Measurements from ENCODE around the gene ETV4. TPM values are rescaled to one million over a fixed set of nuclear protein-coding genes. Genes with fewer than 3 reads are reported as not detected.
A peak's percentile ranks its signal among the peaks of the same experiment; 100 is the strongest.

Gene ETV4
- polyA plus RNA-seq, 4 donors, result 32.7 to 41.2 (median 37.2) TPM

DNA sequence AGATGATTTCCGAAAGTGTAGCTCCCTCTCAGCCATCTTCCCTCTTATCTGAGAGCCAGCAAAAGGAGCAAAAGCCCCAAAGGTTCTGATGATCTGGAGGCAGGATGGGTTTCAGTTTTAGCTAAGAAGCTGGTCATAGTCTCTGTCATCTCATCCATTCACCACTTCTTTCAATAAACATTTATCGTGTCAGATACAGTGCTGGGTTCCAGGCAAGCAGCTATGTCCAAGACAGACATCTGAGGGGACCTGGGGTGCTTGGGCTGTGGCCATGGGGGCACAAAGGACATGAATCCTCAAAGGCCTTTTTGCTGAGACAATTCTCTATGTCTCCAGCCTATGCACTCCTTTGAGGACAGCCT, 1.0 kb upstream of the ETV4 start:
- no peak for DNase-seq (ENCODE audit: low read depth in 4 of 4, low spot score in 3 of 4)

DNA sequence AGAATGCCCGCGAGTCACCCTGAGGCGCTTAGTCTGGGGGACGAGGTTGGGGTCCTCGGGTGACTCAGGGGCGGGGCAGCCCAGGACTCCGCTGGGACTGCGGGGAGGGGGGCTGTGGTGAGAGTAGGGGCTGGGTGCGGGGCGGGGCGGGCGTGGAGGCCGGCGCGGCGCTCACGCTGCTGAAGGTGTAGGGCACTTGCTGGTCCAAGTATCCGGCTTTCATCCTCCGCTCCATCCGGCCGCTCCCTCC, 832 bp downstream of the ETV4 start:
- DNase-seq (ENCODE audit: low read depth in 4 of 4, low spot score in 3 of 4), result no peak

DNA sequence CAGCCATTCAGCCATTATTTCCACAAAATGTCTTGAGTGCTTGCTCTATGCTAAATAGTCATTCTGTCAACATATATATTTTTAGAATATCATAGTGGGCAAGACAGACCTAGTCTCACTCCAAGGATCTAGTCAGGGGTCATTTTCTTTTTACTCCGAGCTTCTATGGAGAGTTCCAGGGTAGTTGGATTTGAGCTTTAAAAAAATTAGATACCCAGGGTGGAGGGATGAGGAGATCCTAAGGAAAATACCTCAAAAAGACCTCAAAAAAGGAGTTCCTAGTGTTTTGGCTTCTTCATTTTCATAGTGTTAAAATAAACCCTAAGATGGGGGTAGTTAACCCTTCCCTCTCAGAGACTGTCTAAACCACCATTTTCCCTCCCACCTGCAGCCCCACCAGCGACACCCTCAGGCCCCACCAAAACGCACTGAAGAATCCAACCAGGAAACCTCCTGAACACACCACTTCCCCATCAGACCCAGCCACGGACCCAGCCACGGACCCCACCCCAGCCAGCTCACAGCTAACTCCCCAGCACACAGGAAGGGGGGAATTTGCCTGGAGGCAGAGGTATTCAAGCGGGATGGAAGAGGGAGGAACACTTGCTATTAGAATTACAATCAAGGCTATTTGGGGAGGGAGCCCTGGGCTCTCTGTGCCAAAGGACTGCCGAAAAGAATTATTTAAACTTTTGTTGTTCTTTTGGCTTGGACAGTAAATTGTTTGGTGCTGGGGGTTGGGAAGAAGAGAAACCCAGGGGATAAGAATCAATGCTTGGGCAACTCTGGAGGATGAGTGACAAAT, 2.2 kb downstream of the ETV4 start:
- no peak for DNase-seq (ENCODE audit: low read depth in 4 of 4, low spot score in 3 of 4)

DNA sequence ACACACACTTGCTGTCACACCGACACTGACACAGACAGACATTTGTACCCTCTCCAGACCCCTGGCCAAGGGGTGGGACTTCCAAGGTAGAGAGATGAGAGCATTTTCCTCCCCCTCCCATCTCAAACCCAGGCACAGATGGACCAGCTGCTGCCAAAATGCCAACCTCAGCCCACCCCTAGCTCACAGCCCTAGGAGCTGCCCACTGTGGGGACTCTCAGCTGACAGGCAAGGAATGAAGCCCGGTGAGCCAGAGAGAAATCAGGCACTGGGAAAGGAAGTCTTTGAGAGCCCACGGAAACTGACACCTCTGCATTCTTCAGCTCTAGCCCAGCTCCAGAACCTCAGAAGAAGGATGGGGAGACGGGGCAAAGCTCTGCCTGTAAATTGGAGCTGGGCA, 2.8 kb downstream of the ETV4 start:
- no peak for DNase-seq (ENCODE audit: low read depth in 4 of 4, low spot score in 3 of 4)

DNA sequence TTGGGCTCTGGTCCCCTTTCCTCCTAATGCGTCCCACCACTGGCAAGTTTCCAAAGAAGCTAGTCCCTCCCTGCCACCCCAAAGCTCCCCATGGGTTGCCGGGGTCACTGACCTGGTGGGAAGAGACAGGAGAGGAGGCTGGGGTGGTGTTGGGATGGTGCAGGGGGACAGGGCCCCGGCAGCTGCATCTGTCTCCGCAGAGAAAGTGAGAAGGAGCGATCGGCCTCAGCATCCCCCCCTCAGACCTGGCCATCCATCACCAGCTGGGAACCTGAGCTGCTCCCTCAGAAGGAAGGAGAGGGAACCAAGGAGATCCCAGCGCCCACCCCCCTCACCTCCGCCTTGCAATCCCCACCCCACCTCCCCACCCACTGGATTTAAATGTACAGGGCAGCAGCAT, 3.3 kb downstream of the ETV4 start:
- no peak for DNase-seq (ENCODE audit: low read depth in 4 of 4, low spot score in 3 of 4)

DNA sequence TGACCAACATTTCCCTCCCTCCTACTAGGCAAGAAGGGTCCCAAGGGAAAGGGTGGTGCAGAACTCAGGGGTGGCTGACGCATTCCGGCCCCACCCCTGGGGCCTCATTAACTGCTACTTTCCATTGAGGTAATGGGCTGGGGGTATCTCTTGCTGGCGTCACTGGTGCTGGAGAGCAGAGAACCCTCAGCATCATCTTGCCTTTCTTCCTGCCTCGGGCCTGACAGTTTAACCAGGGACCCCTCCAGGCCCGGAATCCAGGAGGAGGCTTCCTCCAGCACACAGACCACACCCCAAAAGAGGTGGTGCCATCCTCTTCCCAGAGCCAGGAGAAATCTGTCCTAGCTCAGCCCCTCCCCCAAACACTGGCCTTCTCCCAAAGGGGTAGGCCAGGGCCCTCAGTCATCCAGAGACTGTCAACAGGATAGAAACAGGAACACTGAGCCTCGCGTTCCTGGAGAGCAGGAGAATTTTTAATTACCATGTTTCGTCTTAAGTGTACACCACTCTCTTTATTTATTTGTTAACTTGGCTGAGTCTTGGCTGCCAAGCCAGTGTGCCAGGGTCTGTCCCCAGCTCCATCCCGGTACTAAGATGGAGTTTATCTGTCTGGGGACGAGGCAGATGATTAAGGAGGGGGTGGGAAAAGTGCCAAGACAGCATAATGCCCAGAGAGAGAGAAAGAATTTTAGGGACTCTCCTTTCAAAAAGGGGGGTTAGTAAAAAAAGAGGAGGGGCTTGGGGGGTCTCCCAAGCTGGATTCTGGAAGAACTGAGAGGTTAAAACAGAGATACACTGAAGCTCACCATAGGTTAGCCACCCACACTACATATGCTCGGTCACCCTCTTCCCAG, 5.1 kb downstream of the ETV4 start:
- DNase-seq (ENCODE audit: low read depth in 4 of 4, low spot score in 3 of 4), result no peak

DNA sequence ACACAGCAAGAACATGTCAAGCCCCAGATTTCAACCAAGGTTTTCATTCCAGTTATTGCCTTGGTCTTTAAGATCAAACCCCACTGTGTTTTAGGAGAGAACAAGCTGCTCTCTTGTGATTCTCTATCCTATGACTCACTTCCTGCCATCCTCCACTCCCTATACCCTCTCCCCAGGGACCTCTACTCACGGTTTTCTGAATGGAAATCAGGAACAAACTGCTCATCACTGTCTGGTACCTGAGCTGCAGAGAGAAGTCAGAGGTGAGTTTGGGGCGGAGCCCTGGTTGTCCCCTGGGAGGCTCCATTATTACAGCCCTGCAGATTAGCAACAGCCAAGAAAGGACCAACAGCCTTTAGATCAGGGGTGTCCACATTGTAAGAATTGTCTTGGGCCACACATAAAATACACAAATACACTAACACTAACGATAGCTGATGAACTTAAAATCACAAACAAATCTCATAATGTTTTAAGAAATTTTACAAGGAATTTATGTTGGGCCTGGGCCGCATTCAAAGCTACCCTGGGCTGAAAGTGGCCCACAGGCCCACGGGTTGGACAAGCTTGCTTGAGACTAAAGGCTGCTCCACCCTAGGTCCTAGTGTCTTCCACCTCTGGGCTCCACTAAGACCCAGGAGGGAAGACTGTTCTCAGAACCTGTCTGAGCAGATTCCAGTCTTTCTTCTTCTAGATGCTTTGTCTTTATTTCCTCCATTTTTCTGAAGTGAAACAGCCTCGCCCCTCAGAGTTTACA, 9.7 kb downstream of the ETV4 start:
- DNase-seq (ENCODE audit: low read depth in 4 of 4, low spot score in 3 of 4), result no peak

DNA sequence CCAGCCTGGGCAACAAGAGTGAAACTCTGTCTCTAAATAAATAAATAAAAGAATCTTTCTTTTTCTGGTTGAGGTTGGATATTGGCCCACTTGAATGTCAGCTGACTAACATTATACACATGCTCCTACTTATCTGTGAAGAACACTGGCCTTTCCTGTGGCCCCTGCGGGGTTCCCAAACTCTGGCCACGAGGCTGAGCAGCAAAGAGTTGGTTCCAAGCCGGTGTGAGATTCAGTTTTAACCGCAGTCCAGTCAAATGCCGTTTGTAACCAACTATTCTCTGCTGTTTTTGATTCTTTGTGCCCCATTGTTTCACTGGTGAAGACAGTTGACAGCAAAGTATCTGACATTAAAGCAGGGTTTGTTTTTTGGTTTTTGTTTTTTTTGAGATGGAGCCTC, 11.2 kb downstream of the ETV4 start:
- no peak for DNase-seq (ENCODE audit: low read depth in 4 of 4, low spot score in 3 of 4)

DNA sequence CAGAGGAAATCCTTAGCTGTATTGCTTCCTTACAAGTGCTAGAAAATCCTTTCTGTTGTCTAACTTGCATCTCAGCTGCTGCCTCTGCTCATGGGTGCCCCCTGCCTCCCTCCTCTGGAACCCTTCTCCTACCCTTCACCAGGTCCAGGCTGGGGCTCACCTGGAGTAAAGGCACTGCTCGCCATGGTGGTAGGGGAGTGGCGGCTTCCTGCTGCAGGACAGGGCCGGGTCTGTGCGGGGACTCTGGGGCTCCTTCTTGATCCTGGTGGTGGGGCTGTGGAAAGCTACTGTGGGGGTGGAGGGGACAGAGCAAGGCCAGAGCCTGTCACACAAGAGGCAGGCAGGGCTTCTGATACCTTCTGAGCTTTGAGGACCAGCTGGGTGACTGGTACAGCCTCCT, 12.4 kb downstream of the ETV4 start:
- no peak for DNase-seq (ENCODE audit: low read depth in 4 of 4, low spot score in 3 of 4)

DNA sequence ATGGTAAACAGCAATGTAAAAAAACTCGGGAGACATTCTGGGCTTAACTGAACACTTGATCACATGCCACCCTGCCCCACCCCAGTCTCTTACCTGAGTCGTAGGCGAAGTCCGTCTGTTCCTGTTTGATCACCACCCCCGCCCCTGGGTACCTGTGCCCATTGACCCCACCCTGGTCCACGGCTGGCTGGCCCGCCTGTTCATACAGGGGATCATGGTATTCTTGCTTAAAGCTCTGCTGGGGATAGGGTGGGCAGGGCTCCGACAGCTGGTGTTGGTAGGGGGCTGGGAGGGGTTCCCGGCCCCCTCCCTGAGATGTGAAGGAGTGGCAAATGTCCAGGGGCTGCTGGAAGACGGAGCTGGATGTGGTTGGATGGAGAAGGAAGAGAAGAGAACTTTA, 13.6 kb downstream of the ETV4 start:
- DNase-seq (ENCODE audit: low read depth in 4 of 4, low spot score in 3 of 4), result no peak

DNA sequence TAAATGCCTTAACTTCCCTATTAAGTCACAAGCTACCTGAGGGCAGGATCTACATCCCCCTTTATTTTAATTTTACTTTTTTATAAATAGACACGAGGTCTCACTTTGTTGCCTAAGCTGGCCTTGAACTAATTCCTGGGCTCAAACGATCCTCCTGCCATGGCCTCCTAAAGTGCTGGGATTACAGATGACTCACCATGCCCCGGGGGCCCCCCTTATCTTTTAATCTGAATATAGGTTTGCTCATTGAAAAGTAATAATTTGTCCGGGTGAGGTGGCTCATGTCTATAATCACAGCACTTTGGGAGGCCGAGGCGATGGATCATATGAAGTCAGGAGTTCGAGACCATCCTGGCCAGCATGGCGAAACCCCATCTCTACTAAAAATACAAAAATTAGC, 14.2 kb downstream of the ETV4 start:
- DNase-seq (ENCODE audit: low read depth in 4 of 4, low spot score in 3 of 4), result no peak

DNA sequence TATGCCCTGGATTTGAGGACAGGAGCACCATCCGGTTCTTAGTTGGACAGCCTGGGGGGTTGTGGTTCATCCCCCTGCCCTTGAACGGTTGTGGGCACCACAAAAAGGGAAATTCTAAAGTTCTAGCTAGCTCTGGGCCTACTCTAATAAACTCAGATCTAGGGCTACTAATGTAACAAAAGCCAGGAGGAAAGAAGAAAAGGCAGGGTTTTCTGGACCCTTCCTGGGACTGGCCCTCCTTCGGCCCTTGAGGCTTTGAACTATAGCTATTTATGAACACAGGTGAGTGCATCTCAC, 15.1 kb downstream of the ETV4 start:
- no peak for DNase-seq (ENCODE audit: low read depth in 4 of 4, low spot score in 3 of 4)

DNA sequence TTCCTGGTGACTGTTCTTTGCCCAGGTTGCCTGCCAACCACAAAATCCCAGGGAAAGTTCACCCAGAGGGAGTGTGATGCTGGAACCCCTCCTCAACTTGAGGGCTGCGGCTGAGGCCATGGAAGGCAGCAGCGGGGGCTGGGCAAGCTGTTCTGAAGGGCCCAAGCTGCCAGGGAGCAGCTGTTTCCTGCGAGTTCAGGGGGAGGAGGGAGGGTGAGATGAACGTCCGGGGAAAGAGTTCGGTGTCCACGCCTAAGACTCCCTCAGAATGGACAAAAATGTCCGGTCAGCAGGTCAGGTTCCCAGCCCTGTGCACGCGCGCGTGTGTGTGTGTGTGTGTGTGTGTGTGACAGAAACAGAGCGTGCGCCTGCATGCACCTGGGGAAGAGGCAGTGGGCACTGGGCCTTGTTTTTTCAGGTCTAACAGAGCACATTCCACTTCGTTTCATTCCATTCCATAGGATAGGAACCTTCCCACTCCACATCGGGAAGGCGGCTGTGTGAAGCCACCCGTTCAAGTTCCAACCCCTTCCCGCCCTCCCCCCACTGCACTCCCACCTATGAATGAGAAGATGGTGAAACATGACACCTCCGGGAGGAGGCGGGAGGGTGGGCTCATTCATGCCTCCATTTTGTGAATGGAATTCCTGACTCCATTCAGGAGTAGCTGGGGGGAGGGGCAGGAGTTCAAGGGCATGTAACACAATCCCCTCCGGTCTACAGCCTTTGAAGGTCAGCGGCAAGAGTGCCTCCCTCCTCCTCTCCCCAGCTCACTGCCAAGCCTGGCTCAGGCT, 15.7 kb downstream of the ETV4 start:
- peak; percentile 98 to 99 (median 98) for DNase-seq (ENCODE audit: low read depth in 4 of 4, low spot score in 3 of 4)

DNA sequence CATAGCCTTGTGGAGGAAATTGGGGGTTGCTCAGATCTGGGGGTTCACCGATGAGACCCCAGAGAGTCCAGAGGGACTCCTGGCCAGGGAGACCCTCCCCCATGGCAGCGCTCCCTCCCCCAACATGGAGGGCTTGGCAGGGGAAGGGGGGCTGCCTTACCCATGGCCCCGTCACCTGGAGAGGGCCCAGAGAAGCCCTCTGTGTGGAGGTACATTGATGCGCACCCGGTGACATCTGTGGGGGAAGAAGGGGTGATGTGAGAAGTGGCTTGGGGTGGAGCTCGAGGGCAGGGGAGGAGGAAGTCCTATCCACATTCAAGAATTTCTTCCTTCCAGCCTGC, 16.2 kb downstream of the ETV4 start:
- DNase-seq (ENCODE audit: low read depth in 4 of 4, low spot score in 3 of 4), result no peak

DNA sequence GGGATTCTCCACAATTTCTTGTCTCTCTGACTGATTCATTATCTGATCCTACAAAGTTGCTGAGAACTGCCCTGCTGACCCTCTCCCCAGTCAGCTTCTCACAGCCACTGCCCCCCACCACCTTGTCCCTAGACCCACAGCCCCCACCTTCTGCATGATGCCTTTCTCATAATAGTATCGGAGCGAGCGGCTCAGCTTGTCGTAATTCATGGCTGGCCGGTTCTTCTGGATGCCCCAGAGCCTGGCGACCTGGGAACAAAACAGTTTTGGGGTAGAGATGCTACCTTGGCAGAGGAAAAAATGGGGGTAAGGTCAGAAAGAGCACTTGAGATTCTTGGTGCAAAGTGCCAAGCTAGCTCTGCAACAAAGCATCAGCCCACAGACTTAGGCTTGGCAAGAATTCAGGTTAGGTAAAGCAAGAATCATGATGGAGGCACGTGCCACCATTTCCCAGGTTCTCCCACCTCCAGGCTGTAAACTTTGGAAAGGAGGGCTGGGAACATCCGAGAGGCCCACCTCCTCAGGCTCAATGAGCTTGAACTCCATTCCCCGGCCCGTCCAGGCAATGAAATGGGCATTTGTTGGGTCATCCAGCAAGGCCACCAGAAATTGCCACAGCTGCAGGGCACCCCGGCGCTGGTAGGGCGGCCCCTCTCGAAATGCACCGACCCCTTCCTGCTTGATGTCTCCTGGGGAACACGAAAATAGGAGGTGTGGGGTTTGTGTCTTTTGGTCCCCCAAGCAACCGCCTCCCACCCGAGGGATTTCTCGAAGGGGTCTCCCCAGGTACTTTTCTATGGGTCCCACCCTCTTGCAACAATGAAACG, 16.9 kb downstream of the ETV4 start:
- DNase-seq (ENCODE audit: low read depth in 4 of 4, low spot score in 3 of 4), result no peak

DNA sequence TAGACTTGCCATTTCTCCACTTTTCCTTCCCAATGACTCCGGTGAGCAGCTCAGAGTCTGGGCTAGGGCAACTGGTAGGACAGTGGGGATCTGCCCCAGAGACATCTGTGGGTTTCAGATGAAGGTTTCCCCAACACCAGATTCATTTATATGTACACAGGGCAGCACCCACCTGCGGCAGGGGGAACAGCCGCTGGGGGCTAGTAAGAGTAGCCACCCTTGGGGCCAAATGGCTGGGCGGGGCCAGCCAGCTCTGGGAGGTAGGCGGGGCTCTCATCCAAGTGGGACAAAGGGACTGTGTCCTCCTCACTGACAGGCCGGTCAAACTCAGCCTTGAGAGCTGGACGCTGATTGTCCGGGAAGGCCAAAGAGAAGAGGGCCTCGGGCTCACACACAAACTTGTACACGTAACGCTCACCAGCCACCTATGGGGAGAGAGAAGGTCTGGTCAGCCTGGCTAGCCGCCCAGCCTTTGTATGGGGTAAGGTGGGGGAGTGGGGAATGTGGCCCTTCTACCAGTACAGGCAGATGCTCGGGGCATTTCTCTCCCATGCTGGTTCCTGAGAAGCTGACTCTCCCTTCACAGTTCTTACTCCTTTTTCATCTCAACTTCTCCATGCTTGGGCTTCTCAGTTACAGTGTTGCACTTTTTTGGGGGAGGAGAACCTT, 17.7 kb downstream of the ETV4 start:
- no peak for DNase-seq (ENCODE audit: low read depth in 4 of 4, low spot score in 3 of 4)

DNA sequence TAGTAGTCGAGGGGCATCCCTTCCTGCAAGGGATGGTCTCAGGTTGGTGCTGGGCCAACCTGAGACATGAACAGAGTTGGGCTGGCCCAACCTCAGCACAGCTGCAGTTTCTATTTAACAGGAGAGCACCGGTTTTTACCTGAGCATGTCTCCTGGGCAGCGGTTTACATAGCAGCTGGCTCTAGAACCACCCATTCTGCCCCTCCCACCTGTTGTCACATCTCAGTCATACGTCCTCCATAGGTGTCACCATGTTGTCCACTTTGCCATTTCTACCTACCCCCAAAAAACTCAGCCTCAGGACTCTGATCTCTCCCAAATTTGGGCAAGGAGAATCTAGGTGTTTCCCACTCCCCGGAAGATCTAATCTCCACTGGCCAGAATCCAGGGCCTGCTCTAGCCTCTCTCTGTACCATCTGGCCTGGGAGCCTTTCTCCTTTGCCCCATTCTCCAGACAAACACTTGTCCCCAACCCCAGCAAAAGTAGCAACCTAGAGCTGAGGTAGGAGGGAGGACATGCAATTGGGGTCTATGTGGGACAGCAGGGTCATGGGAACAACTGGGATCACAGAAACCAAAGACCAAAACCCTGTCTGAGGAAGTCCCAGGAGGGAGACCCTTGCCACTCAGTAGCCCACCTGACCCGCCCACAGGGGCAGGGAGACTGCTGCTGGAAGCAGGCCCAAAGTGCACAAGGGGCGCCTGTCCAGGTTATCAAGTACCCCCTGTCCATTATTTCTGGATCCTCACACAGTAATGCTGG, 19.1 kb downstream of the ETV4 start:
- DNase-seq (ENCODE audit: low read depth in 4 of 4, low spot score in 3 of 4), result no peak

DNA sequence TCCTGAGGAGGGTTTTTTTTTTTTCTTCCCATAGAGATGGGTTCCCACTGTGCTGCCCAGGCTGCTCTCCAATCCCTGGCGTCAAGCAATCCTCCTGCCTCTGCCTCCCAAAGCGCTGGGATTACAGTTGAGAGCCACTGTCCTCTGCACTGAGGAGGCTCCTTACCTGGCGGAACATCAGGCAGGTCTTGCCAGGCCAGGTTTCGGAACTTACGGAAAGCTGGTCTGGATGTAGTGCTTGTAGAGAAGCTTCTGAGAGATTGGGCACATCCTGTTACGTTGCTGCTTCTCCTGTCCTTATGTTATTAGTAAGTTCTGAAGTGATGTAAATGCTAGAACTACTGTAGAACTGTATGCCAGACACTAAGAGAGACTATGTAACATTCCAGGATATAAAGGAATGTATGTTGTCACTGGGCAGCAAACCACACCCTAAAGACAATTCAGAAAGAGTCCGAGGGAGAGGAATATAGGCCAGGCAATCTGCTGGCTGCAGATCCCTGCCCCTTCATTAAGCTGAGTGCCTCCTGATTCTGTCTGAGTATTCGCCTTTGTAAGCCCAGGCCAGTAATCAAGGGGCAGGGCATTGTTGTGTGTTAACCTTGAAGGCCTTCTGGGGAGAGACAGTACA, 21.1 kb downstream of the ETV4 start:
- DNase-seq (ENCODE audit: low read depth in 4 of 4, low spot score in 3 of 4), result no peak

DNA sequence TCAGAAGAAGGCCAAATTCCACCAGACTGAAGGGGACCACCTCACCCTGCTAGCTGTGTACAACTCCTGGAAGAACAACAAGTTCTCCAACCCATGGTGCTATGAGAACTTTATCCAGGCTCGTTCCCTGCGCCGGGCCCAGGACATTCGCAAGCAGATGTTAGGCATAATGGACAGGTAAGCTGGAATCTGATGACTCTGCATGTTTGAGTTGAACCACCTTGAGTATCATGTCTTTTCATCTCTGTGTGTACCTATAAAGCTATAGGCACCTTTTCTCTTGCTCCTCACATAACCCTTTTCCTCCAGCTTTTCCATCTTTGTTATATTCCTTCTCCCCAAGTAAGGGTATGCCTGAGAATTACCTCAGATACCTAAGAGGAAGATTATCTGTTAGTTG, 24.8 kb downstream of the ETV4 start:
- no peak for DNase-seq (ENCODE audit: low read depth in 4 of 4, low spot score in 3 of 4)
